Natural killer cell (primary cell): ENCODE results near the gene MALRD1. TPM values are rescaled to one million over a fixed set of nuclear protein-coding genes. Genes with fewer than 3 reads are reported as not detected.
A peak's percentile ranks its signal among the peaks of the same experiment; 100 is the strongest.

Source experiments
- ATAC-seq, 3 donors: fragments of 150-1000 bp in 2 of 3; fragments of 200-7000 bp in 1 of 3; cut with Tn5 transposase; 1 replicate in 1 of 3; 2 replicates in 2 of 3; pipeline ENCODE4 v1.10.0; 2021; ENCODE audit warnings: mild to moderate bottlenecking in 2 of 3, moderate library complexity in 2 of 3
- DNase-seq, 2 donors: peaks; one replicate each; pipeline versions ENCODE4 v3.0.0 to v3.0.0-alpha.2; 2013 to 2021; ENCODE audit warnings: mixed read lengths in 1 of 2
- H3K27ac ChIP-seq: one replicate; pipeline ENCODE4 v1.5.1; 2013; ENCODE audit warnings: mild to moderate bottlenecking, low read length
- H3K27me3 ChIP-seq: one replicate; pipeline ENCODE4 v1.6.1; 2013; ENCODE audit warnings: low read length; ENCODE audit not compliant: control insufficient read depth, insufficient read depth
- H3K36me3 ChIP-seq: one replicate; pipeline ENCODE4 v1.6.1; 2013; ENCODE audit warnings: low read length; ENCODE audit not compliant: control insufficient read depth, insufficient read depth
- H3K4me1 ChIP-seq: one replicate; pipeline ENCODE4 v1.6.1; 2013; ENCODE audit warnings: low read length; ENCODE audit not compliant: control insufficient read depth, insufficient read depth
- H3K4me3 ChIP-seq: one replicate; pipeline ENCODE4 v1.5.1; 2013; ENCODE audit warnings: low read length
- H3K9me3 ChIP-seq: one replicate; pipeline ENCODE4 v1.6.1; 2013; ENCODE audit warnings: low read length; ENCODE audit not compliant: control insufficient read depth, insufficient read depth
- H3K27ac Mint-ChIP-seq, 2 donors: one replicate each; pipeline ENCODE4 v1.8.0; 2022; ENCODE audit warnings: mild to moderate bottlenecking in 2 of 2, mixed read lengths in 2 of 2, moderate library complexity in 1 of 2
- H3K27me3 Mint-ChIP-seq, 2 donors: one replicate each; pipeline ENCODE4 v1.8.0; 2022; ENCODE audit warnings: low read depth in 2 of 2, mixed read lengths in 2 of 2
- H3K36me3 Mint-ChIP-seq: one replicate; pipeline ENCODE4 v1.8.0; 2022; ENCODE audit warnings: mixed read lengths
- H3K4me1 Mint-ChIP-seq, 2 donors: one replicate each; pipeline ENCODE4 v1.8.0; 2022; ENCODE audit warnings: mixed read lengths in 2 of 2
- H3K4me3 Mint-ChIP-seq: one replicate; pipeline ENCODE4 v1.8.0; 2022; ENCODE audit warnings: mild to moderate bottlenecking, moderate library complexity, mixed read lengths
- H3K9me3 Mint-ChIP-seq, 2 donors: one replicate each; pipeline ENCODE4 v1.8.0; 2022; ENCODE audit warnings: mixed read lengths in 2 of 2
- CTCF ChIP-seq: fragments of 200-600 bp; IDR thresholded peaks from one replicate; pipeline ENCODE4 v1.8.0; 2022; ENCODE audit warnings: antibody characterized with exemption
- WGBS: methylation state at CpG from one replicate; pipeline ENCODE4 v1.1.7; 2013; ENCODE audit warnings: missing lambda C conversion rate; ENCODE audit not compliant: insufficient coverage; 5-methylcytosine and 5-hydroxymethylcytosine counted together
- intact Hi-C: fragments of 100-400 bp; cut with micrococcal nuclease; formaldehyde crosslinking; loops from one replicate; pipeline ENCODE4 v1.14.2; 2022
- total RNA-seq, 4 donors: library from RNA; stranded (reverse); fragments of 120-200 nt in 1 of 4; gene quantifications; one replicate each; pipeline versions ENCODE4 v1.2.3 to v1.2.4, GENCODE V29; 2013 to 2022

MALRD1 gene
- total RNA-seq, 3 donors from 2014 or later (not counting 1 experiment from before 2014, with no cell fraction given) = not detected

DNA sequence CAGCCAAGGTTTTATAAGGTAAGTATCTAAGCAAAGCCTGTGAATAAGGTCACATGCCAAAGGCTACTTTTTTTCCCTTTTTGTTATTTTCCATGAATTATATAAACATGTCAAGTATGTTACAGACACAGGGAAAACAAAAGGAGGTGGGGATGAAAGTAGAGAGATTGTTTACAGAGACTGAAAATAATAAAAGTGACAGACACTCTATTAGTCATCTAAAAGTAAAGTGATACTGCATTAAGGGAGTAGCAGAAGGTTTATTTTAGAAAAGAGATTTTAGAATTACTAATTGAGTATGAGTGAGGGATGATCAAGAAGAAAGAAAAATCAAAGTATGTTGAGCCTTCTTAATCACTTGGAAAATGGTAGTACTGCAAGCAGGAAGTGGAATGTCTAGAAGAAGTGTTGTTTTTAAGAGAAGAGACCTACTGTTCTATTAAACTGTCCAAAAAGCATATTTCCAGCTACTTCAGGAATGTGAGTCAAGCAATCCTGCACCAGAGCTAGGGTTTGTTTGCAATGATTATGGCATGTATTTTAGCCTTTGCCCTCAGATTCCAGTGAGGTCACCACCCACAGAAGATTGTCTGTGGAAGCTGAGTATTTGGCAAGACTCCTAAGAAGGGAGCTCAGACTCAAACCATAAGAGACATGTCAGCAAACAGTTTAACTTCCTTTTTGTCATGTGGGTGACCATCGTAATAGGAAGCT lies 589.7 kb downstream of the MALRD1 start:
- Mint-ChIP-seq H3K9me3 (no peaks in the 10 kb centered on the region), H3K4me1 (peaks cover 9 to 13% of the 10 kb centered on the region in 2 donors), H3K4me3 (peak overlapping the region; percentile 75), H3K27ac (peak overlapping the region; percentile 61 to 75), H3K27me3 (no peaks in the 10 kb centered on the region), H3K36me3 (no peaks in the 10 kb centered on the region)
- Histone ChIP-seq H3K36me3 (no peaks in the 10 kb centered on the region), H3K4me1 (no peaks in the 10 kb centered on the region), H3K27ac (no peak overlapping the region), H3K27me3 (no peaks in the 10 kb centered on the region), H3K9me3 (no peaks in the 10 kb centered on the region), H3K4me3 (peak overlapping the region; percentile 12)
- no peak for DNase-seq
- no peak for TF ChIP-seq CTCF
- intact Hi-C loops = no loop called here
- peak; percentile 18 to 52 (median 36) for ATAC-seq
- 0% methylated on average over 1 of the region's 1 CpG for WGBS

GRCh38 chr10:19638896-19639233 lies 590.3 kb downstream of the MALRD1 start:
- Histone ChIP-seq H3K4me3 (peak overlapping the region; percentile 12), H3K9me3 (no peaks in the 10 kb centered on the region), H3K27ac (no peak overlapping the region), H3K36me3 (no peaks in the 10 kb centered on the region), H3K27me3 (no peaks in the 10 kb centered on the region), H3K4me1 (no peaks in the 10 kb centered on the region)
- Mint-ChIP-seq H3K4me1 (peaks cover 9 to 13% of the 10 kb centered on the region in 2 donors), H3K36me3 (no peaks in the 10 kb centered on the region), H3K27ac (peak overlapping the region; percentile 61 to 75), H3K4me3 (peak overlapping the region; percentile 75), H3K27me3 (peaks cover 2 to 3% of the 10 kb centered on the region in 2 donors), H3K9me3 (no peaks in the 10 kb centered on the region)
- ATAC-seq = peak in 1 of 3 donors; percentile 15
- WGBS = 32% methylated on average over 3 of the region's 3 CpGs
- intact Hi-C loops = no loop called here
- DNase-seq = no peak
- TF ChIP-seq CTCF = no peak

GRCh38 chr10:19640566-19641263 lies 592.1 kb downstream of the MALRD1 start:
- no peaks in the 10 kb centered on the region for H3K36me3 Mint-ChIP-seq
- intact Hi-C loops = no loop called here
- no peak for DNase-seq
- H3K4me1 Mint-ChIP-seq = peaks cover 9 to 13% of the 10 kb centered on the region in 2 donors
- H3K27me3 Mint-ChIP-seq = peaks cover 2 to 7% of the 10 kb centered on the region in 2 donors
- Histone ChIP-seq H3K4me1 (no peaks in the 10 kb centered on the region), H3K27me3 (no peaks in the 10 kb centered on the region), H3K9me3 (no peaks in the 10 kb centered on the region), H3K27ac (no peak overlapping the region), H3K4me3 (no peak overlapping the region), H3K36me3 (no peaks in the 10 kb centered on the region)
- TF ChIP-seq CTCF = no peak
- WGBS = no CpG with 5 or more reads among the region's 3 CpGs
- H3K4me3 Mint-ChIP-seq = no peak overlapping the region
- H3K27ac Mint-ChIP-seq = no peak overlapping the region
- no peaks in the 10 kb centered on the region for H3K9me3 Mint-ChIP-seq
- no peak for ATAC-seq
